Ovary (tissue), 9 donors: ENCODE measurements around the gene MYOM3. TPM values are rescaled to one million over a fixed set of nuclear protein-coding genes. Genes with fewer than 3 reads are reported as not detected.

Experiments
- DNase-seq, 5 donors: peaks; one replicate each; pipeline ENCODE4 v3.0.0-alpha.2; 2019 to 2020
- H3K27ac ChIP-seq, 2 donors: fragments of 200-600 bp; one replicate each; pipeline versions ENCODE4 v1.5.1 to v1.8.0; 2019 to 2022
- H3K27me3 ChIP-seq: fragments of 200-600 bp; one replicate; pipeline ENCODE4 v1.8.0; 2022
- H3K36me3 ChIP-seq: fragments of 200-600 bp; sonication (generic); one replicate; pipeline ENCODE4 v1.5.1; 2019
- H3K4me1 ChIP-seq: one replicate; pipeline ENCODE4 v1.8.1; 2013; ENCODE audit warnings: mild to moderate bottlenecking, moderate library complexity; ENCODE audit not compliant: insufficient read depth
- H3K4me3 ChIP-seq: fragments of 200-600 bp; sonication (generic); one replicate; pipeline ENCODE4 v1.5.1; 2017
- H3K9me3 ChIP-seq, 2 donors: fragments of 200-600 bp in 1 of 2; sonication (generic) in 1 of 2; one replicate each; pipeline versions ENCODE4 v1.5.1 to v1.8.1; 2013 to 2019; ENCODE audit warnings: mild to moderate bottlenecking in 1 of 2, moderate library complexity in 1 of 2
- CTCF ChIP-seq, 3 donors: fragments of 450-650 bp in 2 of 3; fragments of 200-600 bp in 1 of 3; IDR thresholded peaks; one replicate each; pipeline versions ENCODE4 v1.5.1 to v1.8.0; 2016 to 2022; ENCODE audit warnings: antibody characterized with exemption in 3 of 3, mild to moderate bottlenecking in 1 of 3
- EP300 ChIP-seq: sonication (generic); formaldehyde crosslinking; IDR thresholded peaks from one replicate; pipeline ENCODE4 v1.6.1; 2017; ENCODE audit warnings: antibody characterized with exemption
- POLR2A ChIP-seq: fragments of 450-650 bp; IDR thresholded peaks from one replicate; pipeline ENCODE4 v1.6.1; 2017; ENCODE audit warnings: antibody characterized with exemption, mild to moderate bottlenecking, moderate library complexity
- WGBS, 3 donors: extraction: QIAGEN DNeasy Blood & Tissue Kit in 1 of 3; methylation state at CpG; one replicate each; pipeline versions ENCODE4 v1.1.5 to v1.1.7; 2013 to 2017; 5-methylcytosine and 5-hydroxymethylcytosine counted together
- intact Hi-C, 4 donors: fragments of 100-400 bp; cut with DNase I; formaldehyde crosslinking; loops; one replicate each; pipeline versions ENCODE4 v1.11.0 to v1.15.1; 2022 to 2023
- polyA plus RNA-seq, 2 donors: library from polyadenylated mRNA; stranded (reverse); fragments of 200-250 nt in 1 of 2; fragments of 350-450 nt in 1 of 2; fragmentation: Illumina TruSeq in 1 of 2; extraction: RNeasy Lipid Tissue Mini Kit (QIAGEN cat#74804) in 1 of 2; gene quantifications; one replicate each; pipeline ENCODE4 v1.2.3, GENCODE V29; 2013 to 2014
- total RNA-seq, 7 donors: library from RNA; depleted of rRNA in 2 of 7; stranded (reverse); fragments of >200 nt in 2 of 7; fragmentation: NEBNext Ultra II Directional in 3 of 7; extraction: Animal tissue kit (Norgen Biotek cat#: 25700) in 3 of 7; gene quantifications; one replicate each; pipeline versions ENCODE4 v1.1.0 to v1.2.4, GENCODE V29; 2016 to 2023
- donor health status: DM: no; HTN: no; CAD: no; lungs with moderate emphysema.
- donor health status: DM: no; HTN: no; CAD: no.
- donor health status: Bipolar disorder and iron deficiency.
- donor health status: DM: yes; HTN: yes; CAD: no.
- donor health status: DM: no; HTN: no; CAD: no.
- donor health status: DM: yes; HTN: yes; CAD: no.

Gene MYOM3
- total and polyA plus RNA-seq, 9 donors = 0.08 to 1.2 (median 0.27) TPM

- no peaks in the 10 kb centered on the region for H3K4me1 ChIP-seq
- H3K36me3 ChIP-seq = no peaks in the 10 kb centered on the region
- H3K9me3 ChIP-seq = no peaks in the 10 kb centered on the region
- no peak for TF ChIP-seq EP300
- no peak for TF ChIP-seq POLR2A
- no peak for TF ChIP-seq CTCF (IDR thresholded peaks at IDR 0.05)
- no peak for DNase-seq
- intact Hi-C loops = no loop called here
- H3K4me3 ChIP-seq = no peak overlapping the region
- H3K27ac ChIP-seq = no peak overlapping the region
- 63 to 74% (median 69%) methylated on average over 7 of the region's 7 CpGs for WGBS, 3 donors
- no peaks in the 10 kb centered on the region for H3K27me3 ChIP-seq
Measured at GRCh38 chr1:24084050-24084449, 27.9 kb downstream of the MYOM3 start.

DNA sequence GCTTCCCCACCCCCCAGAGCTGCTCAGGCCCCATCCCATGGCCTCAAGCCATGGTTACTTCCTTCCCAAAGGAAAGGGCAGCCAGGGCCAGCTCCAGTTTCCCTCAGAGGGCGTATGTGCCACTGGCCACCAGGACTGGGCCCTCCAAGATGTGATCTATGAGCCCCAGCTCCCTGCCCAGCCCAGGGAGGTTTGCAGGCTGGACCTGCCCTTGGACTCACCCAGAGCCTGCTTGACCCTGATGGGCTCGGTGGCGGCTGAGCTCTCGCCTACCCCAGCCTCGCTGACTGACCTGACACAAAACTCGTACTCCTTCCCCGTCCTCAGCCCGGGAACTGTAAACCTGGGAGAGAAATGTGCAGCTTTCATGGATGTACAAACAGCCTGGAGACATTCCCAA, 29.6 kb downstream of the MYOM3 start:
- TF ChIP-seq CTCF (IDR thresholded peaks at IDR 0.05) (no peak), POLR2A (no peak), EP300 (no peak)
- WGBS, 3 donors = 83 to 90% (median 85%) methylated on average over 8 of the region's 8 CpGs
- no peak overlapping the region for H3K4me3 ChIP-seq
- no peaks in the 10 kb centered on the region for H3K27me3 ChIP-seq
- no peak for DNase-seq
- no peaks in the 10 kb centered on the region for H3K4me1 ChIP-seq
- no peaks in the 10 kb centered on the region for H3K9me3 ChIP-seq
- no peaks in the 10 kb centered on the region for H3K36me3 ChIP-seq
- intact Hi-C loops = no loop called here
- no peak overlapping the region for H3K27ac ChIP-seq

DNA sequence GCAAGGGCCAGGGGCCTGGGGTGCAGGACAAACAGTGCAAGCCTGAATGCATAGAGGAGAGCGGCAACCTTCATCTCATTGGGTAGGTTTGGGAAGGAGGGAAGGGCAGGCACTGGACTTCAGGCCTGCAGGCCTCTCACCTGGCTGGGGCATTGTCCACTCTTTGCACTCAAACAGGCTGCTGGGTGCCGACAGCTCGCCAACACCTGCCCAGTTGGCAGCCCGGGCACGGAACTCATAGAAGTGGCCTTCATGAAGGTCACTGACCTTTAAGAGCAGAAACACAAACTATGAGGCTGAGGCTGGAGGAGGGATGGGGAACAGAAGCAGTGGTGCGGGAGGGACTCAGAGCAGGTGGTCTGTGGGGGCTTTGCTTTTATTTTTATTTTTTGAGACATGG, 30.7 kb downstream of the MYOM3 start:
- WGBS, 3 donors = 82 to 91% (median 89%) methylated on average over 6 of the region's 6 CpGs
- intact Hi-C loops = no loop called here
- TF ChIP-seq EP300 (no peak), CTCF (IDR thresholded peaks at IDR 0.05) (no peak), POLR2A (no peak)
- DNase-seq = no peak
- Histone ChIP-seq H3K27me3 (no peaks in the 10 kb centered on the region), H3K36me3 (no peaks in the 10 kb centered on the region), H3K9me3 (no peaks in the 10 kb centered on the region), H3K27ac (no peak overlapping the region), H3K4me3 (no peak overlapping the region), H3K4me1 (no peaks in the 10 kb centered on the region)

GRCh38 chr1:24080131-24080530, 31.8 kb downstream of the MYOM3 start:
- 66 to 71% (median 66%) methylated on average over 10 of the region's 10 CpGs for WGBS, 3 donors
- intact Hi-C loops = no loop called here

More at GRCh38 chr1:24080131-24080530, 31.8 kb downstream of the MYOM3 start:
- Histone ChIP-seq H3K4me3 (no peak overlapping the region), H3K27ac (no peak overlapping the region), H3K9me3 (no peaks in the 10 kb centered on the region), H3K4me1 (no peaks in the 10 kb centered on the region), H3K27me3 (no peaks in the 10 kb centered on the region), H3K36me3 (no peaks in the 10 kb centered on the region)
- DNase-seq = no peak
- TF ChIP-seq POLR2A (no peak), CTCF (IDR thresholded peaks at IDR 0.05) (no peak), EP300 (no peak)
